ENCODE results near the gene NOTCH3.

NOTCH3 gene

DNA sequence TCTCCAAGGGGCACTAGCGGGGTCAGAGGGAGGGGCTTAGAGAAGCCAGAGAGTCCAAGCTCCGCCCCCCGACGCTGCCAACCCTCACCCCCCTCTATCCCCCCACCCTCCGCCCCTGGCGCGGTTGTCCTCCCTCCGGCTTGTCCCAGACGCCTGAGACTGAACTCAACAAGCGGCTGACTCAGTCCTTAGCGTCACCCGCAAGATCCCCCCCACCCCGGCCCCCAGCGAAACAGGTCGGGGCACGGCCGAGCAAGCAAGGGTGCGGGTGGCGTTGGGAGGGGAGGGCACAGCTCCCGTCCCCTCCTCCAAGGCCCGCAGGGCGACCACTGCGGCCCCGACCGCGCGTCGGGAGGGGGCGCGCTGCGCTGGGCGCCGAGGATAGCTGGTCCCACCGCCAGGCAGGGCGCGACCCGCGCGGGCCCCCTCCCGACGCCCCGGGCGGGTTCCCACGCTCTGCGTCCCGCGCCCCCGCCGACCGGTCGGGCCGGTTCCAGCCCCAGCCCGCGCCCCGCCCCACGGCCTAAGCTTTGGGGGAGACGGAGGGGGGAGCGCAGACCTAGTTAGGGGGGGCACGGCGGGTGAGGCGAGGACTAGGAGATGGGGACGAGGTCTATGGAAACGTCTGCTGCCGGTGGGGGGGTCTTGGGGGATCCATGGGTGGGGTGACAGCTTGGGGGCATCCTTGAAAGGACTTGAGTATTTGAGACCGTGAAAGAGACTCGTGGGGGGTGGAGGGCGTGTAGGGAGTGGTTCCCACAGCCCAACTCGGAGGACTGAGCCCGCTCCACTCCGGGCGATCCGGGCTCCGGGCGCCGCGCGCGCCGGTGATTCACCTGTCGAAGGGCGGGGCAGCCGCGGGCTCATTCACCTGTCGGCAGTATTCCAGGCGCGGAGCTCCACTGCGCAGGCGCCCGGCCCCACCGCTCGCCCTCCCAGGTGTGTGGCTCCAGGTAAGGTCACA lies 5.1 kb downstream of the NOTCH3 start:
- no peak for DNase-seq

DNA sequence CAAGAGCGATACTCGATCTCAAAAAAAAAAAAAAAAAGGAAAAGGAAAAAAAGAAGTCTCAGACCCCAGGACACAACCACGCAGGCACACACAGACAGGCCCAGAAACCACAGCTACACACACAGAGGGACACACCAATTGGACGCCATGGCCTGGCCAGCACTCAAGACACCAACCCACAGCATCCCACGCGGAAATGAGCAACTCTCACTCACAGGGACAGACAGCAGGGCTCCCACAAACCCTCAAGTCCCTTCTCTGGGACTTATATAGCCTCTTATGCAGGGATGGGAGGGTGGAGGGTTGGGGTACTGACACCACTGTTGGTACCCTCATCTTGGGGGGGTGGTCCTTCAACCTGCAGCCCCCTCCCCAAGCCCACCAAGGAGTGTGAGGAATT lies 5.9 kb downstream of the NOTCH3 start:
- no peak for DNase-seq

DNA sequence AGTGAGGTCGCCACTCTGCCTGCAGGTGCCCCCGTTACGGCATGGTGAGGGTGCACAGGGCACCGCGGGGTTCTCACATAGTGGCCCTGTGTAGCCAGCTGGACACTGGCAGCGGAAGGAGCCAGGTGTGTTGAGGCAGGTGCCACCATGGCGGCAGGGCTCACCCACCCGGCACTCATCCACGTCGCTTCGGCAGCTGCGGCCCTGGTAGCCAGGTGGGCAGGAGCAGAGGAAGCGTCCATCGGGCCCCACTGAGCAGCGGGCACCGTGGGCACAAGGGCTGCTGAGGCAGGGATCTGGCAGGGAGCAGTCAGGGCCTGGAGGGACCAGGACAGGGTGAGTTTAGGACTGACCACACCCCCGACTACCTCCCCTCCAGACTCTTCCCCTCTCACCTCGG lies 8.8 kb downstream of the NOTCH3 start:
- no peak for DNase-seq

DNA sequence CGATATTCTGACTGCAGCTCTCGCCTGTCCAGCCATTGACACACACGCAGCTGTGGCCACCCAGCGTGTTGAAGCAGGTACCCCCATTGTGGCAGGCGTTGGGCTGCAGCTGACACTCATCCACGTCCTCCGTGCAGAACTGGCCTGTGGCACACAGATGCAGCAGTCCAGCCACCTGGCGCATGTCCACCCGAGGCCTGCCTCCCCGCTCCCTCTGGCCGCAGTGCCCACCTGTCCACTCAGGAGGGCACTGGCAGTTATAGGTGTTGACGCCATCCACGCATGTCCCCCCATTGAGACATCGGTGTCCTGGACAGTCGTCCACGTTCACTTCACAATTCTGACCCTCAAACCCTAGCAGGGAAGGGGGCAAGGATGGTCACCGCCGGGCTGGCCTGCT lies 9.3 kb downstream of the NOTCH3 start:
- DNase-seq = no peak

DNA sequence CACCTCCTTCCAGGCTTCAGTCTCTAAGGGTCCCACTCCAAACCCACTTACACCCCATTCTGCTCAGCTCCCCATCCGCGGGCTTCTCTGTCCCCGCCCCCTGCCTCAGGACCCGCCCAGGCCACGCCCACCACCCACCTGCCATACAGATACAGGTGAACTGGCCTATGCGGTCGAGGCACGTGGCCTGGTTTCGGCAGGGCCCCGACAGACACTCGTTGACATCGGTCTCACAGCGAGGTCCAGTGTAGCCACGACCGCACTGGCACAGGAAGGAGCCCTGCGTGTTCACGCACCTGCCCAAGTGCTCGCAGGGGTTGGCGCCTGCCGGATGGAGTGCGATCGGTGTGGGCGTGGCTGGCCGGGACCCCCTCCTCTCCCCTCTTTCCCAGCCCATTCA lies 11.9 kb downstream of the NOTCH3 start:
- DNase-seq = no peak

DNA sequence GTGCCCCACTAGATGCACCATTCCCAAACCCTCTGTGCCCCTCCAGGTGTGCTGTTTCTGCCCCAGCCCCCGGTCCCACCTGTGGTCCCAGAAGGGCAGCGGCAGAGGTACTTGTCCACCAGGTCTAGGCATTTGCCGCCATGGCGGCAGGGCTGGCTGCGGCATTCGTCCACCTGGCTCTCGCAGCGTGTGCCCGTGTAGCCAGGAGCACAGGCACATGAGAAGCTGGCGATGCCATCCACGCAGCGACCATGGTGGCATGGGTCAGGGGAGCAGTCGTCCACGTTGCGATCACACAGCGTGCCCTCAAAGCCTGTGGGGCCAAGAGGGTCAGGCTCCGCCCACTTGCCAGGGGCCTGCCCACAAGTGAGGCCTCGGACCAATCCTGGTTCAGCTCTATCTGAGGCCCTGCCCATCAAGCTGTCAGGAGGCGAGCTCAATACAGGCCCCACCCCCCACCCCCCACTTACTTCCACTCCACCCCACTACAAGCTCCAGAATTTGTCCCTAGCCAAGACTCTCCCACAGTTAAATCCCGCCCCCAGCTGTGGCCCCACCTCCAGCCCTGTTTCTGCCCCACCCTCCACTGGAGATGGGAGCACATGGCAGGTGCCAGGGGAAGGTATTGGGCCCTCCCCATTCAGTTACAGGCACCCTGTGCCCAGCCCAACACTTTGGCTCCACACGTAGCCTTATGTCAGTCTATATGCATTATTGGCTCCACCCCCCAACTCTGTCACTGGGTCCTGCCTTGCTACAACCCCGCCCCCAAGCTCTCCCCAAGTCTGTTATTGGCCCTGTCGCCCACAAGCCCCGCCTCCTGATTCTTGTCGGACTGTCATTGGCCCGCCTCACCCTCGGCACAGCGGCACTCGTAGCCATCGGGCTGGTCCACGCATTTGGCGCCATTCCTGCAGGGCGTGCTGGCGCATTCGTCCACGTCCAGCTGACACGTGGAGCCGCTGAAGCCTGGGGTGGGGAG lies 13.5 kb downstream of the NOTCH3 start:
- DNase-seq = no peak

DNA sequence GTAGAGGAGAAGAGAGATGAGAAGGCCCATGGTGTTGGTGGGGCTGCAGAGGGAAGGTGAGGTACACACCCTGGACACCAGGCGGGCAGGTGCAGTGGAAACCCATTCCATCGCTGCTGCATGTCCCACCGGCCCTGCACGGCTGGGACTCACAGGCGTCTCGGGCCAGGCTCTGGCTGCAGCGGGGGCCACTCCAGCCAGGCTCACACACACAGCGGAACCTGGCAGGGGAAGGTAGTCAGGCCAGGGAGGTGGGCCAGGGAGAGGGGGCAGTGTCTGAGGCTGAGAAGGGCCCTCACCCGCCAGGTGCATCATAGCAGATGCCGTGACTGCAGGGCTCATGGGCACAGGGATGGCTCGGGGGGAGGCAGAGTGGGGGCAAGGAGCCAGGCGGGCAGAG lies 15.6 kb downstream of the NOTCH3 start:
- no peak for DNase-seq

DNA sequence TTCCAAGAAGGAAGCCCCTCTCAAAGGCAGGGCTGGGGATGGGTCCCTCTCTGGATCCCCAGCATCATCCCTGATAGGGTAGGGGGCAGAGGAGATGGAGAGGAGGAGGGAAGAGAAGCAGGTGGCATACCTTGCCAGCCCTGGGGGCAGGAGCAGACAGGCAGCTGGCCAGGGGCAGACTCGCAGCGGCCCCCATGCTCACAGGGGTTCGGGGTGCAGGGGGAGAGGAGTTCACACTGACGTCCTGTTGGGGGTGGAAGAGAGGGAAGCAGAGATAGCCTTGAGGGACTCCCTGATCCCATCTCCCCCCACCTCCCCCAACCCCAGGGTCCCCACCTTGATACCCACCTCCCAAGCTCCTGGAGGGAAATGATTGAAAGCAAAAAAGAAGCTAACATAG lies 16.0 kb downstream of the NOTCH3 start:
- no peak for DNase-seq

DNA sequence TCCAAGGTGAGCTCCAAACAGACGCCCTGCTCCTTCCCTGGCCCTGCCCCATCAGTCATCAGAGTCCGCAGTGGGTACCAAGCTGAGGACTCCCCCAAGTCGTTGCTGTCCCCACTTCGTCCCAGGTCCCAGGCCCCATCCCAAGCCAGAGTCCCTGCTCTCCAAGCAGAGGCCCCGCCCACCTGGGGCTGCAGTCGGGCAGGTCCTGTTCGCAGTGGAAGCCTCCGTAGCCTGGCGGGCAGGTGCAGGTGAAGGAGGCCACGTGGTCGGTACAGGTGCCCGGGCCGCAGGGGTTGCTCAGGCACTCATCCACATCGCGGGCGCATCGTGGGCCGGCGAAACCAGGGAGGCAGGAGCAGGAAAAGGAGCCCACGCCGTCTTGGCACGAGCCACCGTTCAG lies 19.4 kb downstream of the NOTCH3 start:
- DNase-seq = no peak

DNA sequence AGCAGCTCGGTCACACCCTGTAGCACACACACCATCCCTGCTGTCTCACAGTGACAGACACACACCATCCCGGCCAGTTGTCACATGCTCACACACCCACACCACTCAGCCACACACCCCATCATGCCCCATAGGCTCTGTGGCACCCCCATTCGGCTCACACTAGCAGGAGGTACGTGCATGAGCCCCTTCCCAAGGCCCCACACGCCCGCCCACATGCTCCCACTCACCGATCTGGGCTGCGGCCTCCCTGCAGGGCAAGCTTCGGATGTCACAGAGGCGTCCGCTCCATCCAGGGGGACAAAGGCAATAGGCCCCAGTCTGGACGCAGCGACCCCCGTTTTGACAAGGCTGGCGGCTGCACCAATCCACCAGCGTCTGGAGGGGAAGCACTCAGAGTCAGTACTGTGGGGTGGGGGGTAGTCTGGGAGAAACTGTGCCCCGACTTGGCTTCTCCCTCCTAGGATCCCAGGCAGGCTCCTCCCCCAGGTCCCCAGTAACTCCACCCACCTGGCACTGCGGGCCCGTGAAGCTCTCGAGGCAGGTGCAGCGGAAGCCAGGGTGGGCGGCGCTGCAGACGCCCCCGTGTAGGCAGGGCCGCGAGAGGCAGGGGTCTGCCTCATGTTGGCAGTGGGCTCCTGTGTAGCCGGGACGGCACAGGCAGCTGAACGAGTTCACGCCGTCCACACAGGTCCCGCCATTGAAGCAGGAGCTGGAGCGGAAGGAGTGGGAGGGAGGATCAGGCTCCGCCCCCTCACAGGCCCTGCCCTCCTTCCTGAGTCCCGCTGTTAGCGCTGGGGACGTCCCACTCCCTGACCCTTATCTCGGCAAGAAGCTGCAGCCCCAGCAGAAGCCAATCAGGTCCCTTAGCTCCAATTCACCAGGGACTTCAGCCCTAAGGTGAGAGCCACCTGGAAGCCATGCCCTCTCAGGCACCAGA lies 20.1 kb downstream of the NOTCH3 start:
- no peak for DNase-seq

DNA sequence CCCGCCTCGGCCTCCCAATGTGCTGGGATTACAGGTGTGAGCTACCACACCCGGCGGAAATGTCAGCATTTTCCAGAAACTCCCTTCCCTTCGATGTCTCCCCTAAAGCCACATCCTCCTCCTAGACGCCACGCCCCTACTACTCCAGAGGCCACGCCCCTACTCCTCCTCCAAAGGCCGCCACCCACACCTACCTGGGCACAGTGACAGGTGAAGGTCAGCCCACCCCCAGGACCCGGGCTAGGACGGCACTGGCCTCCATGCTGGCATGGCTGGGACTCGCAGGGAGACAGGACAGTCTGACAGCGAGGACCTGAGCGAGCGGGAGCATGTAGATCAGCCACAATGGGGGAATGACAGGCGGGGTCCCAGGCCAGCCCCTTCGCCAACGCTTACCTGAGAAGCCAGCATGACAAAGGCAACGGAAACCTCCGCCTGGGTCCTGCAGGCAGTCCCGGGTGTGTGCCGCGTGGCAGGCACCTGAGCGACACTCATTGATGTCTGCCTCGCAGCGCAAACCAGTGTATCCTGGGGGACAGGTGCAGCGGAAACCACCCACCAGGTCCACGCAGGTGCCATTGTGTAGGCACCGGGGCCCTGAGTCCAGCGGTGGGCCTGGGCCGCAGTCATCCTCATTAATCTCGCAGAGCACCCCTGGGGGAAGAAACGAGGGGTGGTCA lies 22.0 kb downstream of the NOTCH3 start:
- no peak for DNase-seq

DNA sequence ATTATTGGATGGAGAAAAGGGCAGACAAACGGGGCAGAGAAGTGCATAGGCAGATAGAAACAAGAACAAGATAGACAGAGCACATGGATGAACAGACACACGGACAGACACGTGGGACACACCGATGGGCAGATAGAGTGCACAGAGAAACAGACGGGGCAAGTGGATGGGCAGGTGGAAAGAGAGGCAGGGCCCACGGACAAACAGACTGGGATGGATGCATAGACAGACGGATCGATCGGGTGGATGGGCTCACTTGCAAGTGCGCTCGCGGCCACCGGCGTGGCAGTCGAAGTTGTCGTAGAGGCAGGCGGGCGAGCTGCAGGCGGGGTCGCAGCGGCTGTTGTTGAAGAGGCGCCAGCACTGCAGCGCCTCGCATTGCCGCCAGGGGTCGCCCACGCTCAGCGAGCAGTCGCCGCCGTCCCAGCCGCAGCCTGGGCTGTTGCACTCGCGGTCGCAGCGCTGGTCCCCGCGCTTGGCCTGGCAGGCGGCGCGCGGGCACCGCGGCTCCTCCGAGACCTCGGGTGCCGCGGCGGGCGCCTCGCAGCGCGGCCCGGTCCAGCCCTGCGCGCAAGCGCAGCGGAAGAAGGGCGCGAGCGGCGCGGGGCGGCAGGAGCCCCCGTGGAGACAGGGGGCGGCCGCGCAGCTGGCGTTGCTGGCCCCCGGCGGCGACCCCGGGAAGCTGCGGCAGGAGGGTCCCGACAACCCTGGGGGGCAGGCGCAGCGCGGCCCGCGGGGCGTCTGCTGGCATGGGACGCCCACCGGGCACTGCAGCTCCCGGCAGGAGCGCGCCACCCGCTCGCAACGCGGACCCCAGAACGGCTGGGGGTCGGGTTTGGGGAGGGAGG lies 23.3 kb downstream of the NOTCH3 start:
- DNase-seq = peak; percentile 64

DNA sequence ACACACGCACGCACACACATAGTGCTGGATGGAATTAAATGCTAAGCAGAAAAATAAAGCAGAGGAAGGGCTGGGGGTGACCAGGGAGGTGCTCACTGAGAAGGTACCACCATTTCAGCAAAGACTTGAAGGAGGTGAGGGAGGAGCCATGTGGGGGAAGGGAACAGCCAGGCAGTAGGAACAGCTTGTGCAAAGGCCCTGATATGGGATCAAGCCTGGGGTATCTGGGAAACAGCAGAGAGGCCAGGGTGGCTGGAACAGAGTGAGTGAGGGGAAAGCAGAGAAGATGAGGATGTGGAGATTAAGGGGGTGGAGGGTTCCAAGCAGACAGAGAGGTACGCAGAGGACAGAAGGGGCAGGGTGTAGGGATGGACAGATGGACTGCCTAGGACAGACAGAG lies 25.2 kb downstream of the NOTCH3 start:
- no peak for DNase-seq

DNA sequence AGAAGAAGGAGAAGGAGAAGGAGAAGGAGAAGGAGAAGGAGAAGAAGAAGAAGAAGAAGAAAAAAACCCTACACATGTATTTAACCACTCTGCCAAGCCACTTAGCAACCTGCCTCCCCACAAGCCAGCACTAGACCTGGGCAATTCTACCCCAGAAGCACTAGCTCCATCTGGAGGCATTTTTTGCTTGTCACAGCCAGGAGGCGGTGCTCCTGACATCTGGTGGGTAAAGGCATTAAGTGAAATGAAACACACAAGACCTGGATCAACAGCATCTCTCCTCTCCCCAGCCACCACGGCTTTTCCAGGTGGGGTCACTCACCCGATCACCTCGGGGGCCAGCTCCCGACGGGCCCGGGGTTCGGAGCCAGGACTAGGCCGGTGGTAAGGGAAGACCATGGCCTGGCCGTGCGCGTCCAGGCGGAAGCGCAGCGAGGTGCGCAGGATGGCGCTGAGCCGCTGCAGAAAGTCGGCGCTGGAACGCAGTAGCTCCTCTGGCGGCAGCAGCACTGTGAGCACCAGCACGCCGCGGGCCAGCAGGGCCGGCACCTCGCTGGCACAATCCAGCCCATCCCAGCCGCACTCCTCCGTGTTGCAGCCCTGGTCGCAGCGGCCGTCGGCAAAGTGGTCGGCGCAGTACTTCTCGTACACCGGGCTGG lies 26.9 kb downstream of the NOTCH3 start:
- DNase-seq = no peak

DNA sequence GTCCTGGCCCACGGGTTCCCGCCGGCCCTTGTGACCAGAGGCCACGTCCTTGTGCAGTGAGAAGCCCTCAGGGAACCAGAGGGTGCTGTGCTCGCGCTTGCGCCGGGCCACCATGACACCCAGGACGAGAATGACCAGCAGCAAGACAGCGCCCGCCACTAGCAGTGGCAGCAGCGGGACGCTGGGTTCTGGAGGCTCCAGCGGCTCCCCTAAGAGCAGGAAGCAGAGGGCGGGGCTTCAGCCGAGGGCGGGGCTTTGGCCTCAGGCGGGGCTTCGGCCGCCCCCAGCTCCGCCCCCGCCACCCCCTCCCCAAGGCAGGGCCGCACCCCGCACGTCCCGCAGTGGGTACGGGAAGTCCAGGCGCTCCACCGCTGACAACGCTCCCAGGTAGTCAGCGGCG lies 30.4 kb downstream of the NOTCH3 start:
- DNase-seq = no peak

DNA sequence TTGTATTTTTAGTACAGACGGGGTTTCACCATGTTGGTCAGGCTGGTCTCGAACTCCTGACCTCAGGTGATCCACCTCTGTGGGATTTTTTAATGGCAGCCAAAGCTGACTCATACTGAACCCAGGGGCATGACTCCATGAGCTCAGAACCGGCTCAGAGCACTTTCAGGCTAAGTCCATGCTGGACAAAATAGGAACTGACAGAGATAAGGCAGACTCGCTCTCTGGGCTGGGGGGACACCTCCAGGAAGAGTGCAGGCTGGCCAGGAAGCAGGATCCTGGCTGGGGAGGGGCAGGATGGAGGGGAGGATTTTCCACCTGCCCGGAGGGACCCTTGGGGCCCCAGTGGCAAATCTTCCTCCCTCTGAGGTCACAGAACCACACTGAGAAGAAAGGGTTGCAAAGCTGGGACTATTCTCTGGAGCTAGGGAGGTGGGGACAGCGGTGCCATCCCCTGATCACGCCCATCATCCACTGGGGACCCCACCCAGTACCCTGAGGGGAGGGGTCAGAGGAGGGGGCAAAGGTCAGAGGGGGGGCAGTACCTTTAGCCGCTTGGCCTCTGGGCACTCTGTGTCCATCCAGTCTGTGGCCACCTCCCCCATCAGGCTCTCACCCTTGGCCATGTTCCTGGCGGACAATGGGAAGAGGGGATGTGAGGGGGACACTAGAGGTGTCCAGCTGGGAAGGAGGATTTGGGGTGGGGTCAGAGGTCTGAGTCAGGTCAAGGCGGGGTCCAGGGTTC lies 31.1 kb downstream of the NOTCH3 start:
- no peak for DNase-seq

DNA sequence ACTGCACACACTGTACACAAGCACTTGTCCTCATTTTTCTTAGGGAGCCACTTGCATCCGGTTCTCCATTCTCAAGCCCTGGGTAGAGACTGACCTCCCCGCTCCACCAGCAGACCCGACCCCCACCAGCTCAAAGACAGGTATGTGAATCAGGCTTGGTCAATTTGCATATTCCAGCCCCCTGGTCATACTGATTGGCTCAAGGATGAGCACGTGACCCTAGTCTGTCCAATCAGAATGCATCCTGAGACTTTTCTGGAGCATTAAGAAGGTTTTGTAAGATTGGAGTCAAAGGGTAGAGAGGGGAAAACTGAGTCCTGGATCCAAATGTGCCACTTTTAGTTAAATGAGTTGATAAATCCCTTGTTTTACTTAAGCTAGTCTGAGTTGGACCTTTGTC lies 34.1 kb downstream of the NOTCH3 start:
- no peak for DNase-seq

DNA sequence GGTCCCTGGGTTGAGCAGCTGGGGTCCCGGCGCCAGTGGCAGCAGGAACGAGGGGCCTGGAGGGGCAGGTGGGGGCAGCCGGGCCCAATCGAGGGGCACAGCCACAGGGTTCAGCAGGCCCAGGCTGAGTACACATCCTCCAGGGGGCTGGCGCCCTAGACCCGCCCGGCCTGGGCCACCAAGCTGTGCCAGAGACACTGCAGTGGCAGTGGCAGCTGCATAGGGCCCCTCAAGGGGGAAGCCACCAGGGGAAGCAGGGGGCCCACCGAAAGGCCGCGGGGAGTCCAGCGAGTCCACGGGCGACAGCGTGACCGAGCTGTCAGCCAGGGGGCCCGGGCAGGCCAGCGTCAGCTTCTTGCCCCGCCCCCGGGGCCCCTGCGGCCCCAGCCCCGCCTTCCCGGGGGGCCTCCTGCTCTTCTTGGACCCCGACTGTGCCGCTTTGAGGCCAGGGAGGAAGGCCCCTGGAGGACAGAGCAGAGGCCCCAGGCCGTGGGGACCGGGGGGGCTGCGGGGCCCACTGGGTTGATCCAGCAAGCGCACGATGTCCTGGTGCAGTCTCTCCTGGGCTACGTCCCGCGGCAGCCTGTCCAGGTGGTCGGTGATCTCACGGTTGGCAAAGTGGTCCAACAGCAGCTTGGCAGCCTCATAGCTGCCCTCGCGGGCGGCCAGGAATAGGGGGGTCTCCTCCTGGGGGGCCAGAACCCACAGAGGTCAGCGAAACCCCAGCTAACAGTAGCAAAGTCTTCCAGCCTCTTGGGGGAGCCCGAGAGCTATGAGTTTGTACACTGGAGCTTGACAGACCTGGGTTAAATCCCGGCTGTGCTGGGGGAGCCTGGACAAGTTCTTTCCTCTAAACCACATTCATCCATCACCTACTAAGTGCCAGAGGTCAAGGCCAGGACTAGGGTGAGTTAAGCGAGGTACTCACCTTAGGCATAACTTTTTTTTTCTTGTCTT lies 39.5 kb downstream of the NOTCH3 start:
- no peak for DNase-seq

Data from CD4-positive, alpha-beta T cell treated with Interleukin-4 for 4 hours (primary cell).